Endometrial microvascular endothelial cells (primary cell): ENCODE data around the gene CEBPB. TPM values are rescaled to one million over a fixed set of nuclear protein-coding genes. Genes with fewer than 3 reads are reported as not detected.
"Not testable (repeated sequence)": the region's sequence is repeated elsewhere in the genome, so short reads cannot be mapped to it uniquely, and the experiment has no call there.

Experiments
- in situ Hi-C: cut with HindIII; loops from 2 replicates; pipeline ENCODE4 v1.10.0; 2017; ENCODE audit warnings: low sequenced_read_pairs, low pct_unique_long_range_greater_than_20kb; ENCODE audit errors: inconsistent ontology term
- total RNA-seq: library from RNA; depleted of rRNA; stranded (reverse); fragments of >200 nt; gene quantifications from one replicate; pipeline ENCODE4 v1.2.3, GENCODE V29; 2015; ENCODE audit errors: inconsistent ontology term

CEBPB gene
- 10.9 TPM for total RNA-seq

DNA sequence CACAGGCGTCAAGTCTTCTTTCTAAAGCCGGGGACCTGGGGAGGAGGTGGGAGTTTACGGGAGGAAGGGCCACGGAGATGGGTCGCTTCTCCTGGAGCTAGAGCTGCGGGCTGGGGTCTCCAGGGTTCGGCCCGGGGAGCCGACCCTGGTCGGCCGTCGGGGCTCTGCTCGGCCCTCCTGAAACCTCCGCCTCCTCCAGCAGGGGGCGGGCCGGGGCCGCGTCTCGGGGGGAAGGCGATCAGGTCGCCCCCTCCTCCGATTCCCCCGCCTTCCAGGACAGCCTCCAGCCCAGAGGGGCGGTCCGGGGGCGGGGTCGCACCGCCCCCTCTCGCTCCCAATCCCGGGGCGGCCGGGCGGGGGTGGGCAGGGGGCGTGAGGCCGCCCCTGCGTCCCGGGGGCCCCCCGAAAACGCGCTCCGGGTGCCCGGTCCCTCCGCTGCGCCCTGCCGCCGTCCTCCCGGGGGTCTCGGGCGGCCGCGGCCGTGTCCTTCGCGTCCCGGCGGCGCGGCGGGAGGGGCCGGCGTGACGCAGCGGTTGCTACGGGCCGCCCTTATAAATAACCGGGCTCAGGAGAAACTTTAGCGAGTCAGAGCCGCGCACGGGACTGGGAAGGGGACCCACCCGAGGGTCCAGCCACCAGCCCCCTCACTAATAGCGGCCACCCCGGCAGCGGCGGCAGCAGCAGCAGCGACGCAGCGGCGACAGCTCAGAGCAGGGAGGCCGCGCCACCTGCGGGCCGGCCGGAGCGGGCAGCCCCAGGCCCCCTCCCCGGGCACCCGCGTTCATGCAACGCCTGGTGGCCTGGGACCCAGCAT lies at the start of gene CEBPB:
CEBPB (plus strand) TSS at position 580 of the 814 bp plus-strand sequence; CDS start at position 784, 204 bp downstream.
- in situ Hi-C loops: no loop called here

DNA sequence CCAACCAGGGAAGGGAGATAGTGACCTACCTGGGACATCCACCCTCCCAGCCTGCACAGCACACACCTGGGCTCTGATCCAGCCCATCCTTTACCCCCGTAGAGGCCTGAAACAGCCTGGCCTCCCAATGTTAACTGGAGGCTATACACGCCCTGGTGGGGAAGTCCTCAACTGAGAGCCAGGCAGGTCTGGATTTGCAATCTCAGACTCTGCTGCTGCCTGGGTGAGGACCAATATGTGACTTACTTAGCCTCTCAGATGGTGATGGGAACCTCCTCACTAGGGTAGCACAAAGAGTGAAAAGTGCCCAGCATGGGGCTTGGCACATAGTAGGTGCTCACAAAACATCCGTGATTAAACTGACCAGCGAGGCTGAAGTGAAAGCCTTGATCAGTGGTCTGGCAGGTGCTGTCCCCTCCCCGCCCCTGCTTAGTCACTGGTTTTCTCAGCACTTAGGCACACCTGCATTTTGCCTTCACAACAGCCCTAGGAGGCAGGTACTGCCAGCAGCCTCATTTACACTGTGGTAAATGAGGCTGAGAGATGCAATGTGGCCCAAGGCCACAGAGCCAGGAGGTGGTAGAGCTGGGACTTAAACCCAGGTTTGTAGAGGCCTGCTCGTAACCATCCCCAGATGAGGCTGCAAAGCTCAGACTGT lies 49.5 kb upstream of the CEBPB start:
- in situ Hi-C loops: no loop called here

DNA sequence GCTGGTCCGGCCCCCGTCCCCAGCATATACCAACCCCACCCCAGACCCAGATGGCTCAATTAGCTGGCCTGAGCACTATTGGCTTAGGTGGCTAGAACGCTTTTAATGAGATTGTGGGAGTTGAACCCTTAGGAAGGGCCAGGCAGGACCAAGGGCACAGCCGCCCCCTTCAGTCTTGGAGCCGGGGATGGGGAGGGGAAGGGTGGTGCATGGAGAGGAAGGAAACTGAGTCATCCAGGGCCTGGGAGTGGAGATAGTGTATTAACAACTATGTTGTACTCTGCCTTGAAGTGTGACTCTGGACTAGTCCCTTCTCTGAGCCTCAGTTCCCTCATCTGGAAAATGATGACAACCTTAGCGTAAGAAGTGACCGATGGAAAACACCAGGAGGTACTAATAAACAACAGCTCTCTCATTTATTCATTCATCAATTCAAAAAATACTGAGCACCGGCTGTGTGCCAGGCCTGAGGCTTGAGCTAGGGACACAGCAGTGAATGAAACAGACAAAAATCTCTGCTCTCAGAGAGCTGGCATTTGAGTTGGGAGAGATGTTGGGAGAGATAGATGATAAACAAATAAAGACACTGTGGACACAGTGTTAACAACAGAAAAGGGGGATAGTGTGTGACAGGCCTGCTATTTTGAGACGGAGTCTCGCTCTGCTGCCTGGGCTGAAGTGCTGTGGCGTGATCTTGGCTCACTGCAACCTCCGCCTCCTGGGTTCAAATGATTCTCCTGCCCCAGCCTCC lies 48.6 kb upstream of the CEBPB start:
- in situ Hi-C loops: no loop called here

DNA sequence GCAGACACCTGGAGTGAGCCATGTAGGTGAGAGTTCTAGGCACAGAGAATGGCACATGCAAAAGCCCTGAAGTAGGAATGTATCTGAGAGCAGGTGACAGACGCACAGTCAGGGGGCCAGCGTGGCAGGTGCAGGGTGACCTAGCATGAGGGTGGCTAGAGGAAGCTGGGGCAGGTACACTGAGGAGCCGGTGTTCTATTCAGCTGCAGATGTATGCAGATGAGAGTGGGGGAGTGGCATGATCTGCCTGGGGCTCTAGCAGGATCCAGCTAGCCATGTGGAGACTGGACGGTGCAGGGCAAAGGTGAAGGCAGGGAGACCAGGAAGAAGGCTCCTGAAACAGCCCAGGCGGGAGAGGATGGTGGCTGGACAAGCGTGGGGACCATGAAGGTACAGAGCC lies 47.8 kb upstream of the CEBPB start:
- in situ Hi-C loops: no loop called here

DNA sequence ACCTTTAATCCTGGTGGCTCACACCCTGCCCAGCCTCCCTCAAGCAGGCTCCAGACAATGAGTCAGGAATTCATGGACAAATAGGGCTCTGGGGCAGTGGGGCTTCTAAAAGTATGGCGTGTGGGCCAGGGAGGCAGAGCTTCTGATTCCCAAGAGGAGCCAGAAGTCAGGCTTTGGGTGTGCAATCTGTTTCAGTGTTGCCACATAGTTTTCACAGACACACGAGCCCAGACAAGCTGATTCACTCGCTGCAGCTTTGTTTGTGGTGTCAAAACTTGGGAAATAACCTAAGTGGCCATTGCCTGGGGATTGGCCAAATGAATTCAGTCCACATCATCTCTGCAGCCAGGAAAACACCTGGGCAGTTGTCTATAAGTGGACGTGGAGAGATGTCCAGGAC lies 46.3 kb upstream of the CEBPB start:
- in situ Hi-C loops: no loop called here

DNA sequence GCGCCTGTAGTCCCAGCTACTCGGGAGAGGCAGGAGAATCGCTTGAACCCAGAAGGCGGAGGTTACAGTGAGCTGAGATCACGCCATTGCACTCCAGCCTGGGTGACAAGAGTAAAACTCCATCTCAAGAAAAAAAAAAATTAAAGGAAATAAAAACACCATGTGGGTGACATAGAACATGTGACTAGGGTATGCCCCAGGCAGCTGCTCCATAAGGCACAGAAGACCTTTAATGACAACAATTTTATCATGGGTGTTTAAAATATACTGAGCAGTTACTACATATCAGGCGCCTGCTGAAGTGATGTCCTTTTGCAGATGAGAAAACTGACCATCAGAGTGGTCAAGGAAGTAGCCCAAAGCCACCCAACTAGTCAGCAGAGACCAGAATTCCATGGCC lies 45.1 kb upstream of the CEBPB start:
- in situ Hi-C loops: no loop called here

DNA sequence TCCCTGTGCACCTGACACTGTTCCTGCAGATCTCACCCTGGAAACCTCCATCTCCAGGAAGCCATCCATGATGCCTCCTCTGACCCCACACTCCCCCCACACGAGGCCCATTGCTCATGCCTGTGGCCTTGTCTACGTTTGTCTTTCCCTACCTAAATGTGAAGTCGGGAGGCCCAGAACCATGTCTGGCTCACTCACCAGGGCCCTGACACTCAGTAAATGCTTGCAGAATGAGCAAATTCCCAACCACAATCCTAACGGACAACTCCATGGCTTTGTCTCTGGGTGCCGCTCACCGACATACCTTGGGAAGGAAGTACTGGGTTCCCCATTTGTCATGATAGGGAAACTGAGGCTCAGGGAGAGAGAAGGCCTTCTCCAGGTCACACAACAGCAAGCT lies 44.4 kb upstream of the CEBPB start:
- in situ Hi-C loops: no loop called here

DNA sequence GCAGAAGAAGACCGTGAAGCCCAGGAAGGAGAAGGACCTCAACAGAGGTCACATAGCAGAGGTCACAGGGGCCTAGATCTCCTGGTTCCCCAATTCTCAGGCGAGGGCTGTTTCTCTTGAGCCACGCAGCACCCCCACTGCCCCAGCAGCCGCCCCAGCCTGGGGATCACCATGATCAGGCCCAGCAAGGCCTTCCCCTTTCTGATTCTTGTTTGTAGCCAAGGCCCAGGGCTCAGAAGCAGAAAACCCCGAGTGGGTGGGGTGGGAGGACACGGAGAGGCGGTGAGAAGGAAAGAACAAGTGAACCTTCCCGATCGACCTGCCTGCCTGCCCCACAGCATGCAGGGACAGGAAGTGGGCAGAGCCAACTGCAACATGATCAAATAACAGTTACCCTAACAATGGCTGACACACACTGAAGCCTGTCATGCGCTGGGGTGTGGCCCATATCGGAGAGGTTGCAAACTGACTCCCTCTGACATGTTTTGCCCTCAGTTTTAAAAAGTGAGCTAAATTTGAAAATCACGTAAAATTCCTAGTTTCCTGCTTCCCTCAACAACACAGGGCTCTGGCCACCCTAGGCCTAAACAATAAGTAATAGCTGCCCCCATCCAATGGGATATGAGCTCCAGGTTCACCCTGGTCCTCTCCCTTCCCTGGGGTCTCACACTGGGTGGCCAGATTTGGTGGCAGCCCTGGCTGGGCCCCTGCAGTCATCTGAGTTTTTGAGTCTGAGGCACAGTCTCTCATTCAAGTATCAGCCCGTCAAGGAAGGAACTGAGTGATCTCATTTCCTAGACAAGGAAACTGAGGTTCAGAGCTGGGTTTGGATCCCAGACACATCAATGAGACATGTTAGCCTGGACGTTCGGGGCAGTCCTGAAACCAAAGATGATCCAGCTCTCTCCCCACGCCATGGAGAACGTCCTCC lies 43.6 kb upstream of the CEBPB start:
- in situ Hi-C loops: no loop called here

DNA sequence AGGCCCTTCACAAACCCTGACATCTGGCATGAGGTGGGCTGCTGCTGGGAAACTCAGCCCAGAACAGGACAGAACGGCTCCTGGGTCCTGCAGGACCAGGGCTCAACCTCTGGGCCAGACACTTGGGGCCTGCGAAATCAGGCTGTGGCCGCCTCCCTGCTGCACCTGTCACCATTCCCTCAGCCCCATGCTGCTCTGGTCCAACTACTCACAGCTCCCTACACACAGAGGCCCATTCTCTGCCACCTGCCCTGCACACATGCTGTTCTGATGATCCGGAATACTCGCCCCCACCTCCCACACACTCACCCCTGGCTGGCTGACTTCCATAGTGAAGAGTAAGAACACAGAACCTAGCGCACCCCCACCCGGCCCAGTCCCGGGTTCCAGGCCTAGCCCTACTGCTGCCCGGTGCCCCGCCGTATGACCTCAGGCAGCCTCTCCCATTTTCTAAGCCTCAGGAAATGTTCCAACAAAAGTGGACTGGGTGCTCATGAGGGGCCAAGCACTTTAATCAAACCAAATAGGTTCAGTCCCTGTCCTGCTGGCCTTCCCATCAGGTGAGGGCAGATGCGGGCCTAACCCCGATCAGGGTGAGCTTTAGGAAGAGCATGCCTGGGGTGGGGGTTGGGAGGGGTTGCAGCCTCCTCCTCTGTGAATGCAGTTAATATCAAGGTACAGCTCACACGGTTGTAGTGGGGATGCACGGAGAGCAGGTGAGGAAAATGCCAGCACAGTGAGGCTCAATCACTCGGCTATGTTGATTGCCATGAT lies 41.0 kb upstream of the CEBPB start:
- in situ Hi-C loops: no loop called here

DNA sequence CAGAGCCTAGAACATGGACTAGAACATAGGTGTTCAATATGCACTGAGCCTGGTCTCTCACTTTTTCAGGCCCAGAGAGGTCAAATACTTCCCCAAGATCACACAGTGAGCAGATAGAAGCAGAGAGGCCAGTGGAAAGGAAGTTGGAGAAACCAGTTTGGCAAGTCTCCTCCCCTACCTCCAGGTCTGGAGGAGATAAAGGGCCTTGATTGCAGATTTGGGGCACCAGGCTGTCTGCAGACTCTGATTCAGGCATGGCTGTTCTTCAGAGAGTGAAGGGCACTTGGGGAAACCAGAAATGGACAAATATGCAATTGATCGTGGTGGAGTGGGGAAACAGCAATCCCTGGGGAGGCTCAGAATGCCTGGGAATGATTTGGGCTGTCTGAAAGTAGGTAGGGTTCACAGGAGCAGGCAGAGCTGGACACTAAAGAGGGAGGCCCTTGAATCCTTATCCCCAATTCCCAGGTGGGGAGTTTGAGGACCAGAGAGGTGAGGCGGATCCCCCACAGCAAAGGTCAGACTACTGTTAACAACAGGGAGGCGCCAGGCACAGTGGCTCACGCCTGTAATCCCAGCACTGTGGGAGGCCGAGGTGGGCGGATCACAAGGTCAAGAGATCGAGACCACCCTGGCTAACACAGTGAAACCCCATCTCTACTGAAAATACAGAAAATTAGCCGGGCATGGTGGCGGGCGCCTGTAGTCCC lies 39.4 kb upstream of the CEBPB start:
- in situ Hi-C loops: no loop called here

DNA sequence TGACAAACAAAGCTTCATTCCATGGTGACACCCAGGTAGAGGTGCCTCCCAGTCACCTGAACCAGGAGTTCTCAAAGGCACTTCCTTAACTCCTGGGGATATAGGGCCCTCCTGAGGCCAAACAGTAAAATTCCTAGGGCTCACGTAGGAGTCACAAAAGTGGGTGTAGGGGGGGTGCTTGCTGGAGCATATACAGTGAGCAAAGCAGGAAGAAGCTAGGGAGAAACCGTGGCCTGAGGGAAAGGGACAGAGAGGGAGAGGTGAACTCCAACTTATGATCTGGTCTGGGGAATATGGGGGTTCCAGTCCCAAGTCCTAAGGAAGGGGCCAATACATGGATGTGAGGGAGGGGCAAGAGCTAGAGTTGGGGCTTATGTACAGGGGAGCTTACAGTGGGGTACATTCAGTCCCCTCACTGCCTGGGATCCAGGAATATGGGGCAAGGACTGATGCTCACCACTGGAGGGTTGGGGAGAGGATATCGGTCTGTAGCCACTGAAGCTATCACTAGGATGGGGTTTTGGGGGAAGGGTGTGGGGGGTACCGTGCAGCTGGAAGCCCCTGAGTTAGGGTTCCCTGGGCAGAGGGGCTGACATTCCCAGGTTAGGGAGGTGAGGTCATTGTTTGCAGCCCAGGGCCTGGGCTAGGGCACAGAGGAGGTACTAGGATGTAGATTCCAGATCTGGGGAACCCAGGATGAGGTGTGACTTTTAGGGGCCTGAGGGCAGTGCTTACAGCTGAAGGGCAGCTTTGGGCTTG lies 38.1 kb upstream of the CEBPB start:
- in situ Hi-C loops: no loop called here

DNA sequence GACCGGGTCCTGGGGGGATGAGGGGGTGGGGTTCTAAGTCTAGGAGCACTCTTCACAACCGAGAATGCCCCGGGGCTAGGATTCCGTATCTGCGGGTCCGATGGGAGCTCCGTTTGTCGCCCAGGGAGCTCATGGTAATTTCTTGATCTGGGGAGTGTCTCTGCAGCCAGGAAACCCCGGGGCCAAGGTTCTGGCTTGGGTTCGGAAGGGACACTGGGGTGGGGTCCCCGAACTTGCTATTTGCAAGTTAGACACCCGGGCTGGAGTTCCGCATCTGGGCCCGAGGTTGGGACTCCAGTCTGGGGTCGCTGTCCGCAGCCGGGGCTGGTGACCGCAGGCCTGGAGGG lies 37.5 kb upstream of the CEBPB start:
- in situ Hi-C loops: no loop called here

DNA sequence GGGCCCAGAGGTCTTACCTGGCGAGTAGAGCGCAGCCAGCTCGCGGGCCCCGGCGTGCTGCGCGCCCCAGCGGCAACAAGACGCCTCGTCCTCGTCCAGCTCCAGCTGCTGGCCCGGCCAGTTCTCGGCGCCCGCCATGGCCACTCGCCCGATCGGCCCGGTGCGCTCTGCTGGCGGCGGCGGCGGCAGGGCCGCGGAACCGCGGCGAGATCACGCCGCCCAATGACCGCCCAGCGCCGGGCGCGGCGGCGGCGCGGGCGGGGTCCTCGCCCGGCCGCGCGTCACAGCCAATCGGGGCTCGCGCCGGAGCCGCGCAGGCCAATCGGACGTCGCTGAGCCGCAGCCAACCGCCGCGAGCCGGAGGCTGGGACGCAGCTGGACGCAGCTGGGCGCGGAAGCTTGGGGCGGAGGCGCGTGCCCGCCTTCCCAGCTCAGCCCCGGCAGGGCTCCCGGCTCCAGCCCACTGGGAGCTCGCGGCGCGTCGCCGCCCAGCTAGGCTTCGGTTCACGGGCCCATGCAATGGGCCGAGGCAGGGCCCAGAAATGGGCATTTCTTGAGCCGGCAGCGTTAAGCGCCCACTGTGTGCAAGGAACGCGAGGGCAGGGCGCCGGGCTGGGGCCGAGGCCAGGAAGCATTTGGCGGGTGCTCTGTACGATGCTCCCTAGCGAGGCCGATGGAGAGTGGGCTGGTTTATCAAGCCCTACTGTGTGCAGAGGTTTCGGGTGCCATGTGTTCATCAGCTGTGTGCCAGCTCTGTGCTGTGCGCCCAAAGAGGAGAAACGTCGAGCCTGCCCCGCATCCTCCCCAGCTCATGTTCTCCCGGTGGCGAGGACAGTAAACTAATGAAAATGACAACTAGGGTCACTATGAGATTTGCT lies 36.9 kb upstream of the CEBPB start, which contains the start of gene PEDS1:
PEDS1 (minus strand) TSS at position 224 of the 878 bp plus-strand sequence; CDS start at position 138, 86 bp downstream.
- in situ Hi-C loops: no loop called here

DNA sequence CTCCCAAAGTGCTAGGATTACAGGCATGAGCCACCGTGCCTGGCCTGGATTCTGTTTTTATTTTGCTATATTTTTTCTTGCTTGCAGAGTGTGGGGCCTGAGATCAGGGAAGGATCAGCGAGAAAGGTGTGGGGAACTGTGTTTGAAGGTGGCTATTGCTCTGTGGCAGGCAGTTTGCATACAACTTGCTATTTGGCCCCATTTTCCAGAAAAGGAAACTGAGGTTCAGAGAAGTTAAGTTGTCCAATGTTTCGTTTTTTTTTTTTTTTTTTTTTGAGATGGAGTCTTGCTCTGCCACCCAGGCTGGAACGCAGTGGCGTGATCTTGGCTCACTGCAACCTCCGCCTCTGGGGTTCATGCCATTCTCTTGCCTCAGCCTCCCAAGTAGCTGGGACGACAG lies 29.1 kb upstream of the CEBPB start:
- in situ Hi-C loops: not testable (repeated sequence)

DNA sequence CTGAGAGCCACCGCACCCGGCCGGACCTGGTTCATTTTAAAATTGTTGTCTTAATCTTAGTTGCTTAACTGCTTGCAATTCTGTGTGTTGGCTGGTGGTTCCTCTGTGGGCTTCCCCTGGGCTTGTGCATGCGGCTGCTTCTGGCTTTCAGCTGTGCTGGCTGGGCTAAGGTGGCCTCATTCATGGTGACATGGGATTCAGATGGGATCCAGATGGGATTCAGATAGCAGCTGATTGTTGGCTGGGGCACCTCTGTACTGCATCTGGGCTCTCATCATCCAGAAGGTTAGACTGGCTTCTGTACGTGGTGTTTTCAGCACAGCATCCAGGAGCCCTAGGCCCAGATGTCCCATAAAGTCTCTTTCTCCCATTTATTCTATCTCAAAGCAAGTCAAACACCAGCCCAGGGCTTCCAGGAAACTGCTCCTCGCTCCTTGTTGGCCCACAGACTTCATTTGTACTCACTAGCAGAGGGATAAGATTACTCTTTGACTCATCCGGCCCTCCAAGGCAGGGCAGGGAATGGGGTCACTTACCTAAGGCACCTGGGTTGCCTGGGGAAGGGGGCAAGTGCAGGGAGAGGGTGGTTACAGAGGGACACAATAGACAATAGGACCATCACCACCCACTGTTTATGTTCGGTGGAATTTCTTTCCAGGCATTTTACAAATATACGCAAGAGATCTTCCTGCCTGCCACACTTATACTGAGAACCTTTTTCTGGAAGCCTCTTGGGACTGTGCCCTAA lies 26.9 kb upstream of the CEBPB start:
- in situ Hi-C loops: no loop called here
